GM23248 (cell line): ENCODE data around the gene GKN2.

Source experiments
- EZH2 ChIP-seq: fragments of 200-600 bp; sonication (generic); IDR thresholded peaks from 2 replicates; pipeline ENCODE4 v1.6.1; 2018; ENCODE audit warnings: antibody characterized with exemption, mild to moderate bottlenecking; ENCODE audit not compliant: insufficient read depth, poor library complexity, severe bottlenecking
- EZH2phosphoT487 ChIP-seq: fragments of 200-600 bp; sonication (generic); IDR thresholded peaks from 2 replicates; pipeline ENCODE4 v1.6.1; 2018; ENCODE audit warnings: antibody characterized with exemption, moderate library complexity, mild to moderate bottlenecking, low read depth; ENCODE audit not compliant: insufficient read depth

DNA sequence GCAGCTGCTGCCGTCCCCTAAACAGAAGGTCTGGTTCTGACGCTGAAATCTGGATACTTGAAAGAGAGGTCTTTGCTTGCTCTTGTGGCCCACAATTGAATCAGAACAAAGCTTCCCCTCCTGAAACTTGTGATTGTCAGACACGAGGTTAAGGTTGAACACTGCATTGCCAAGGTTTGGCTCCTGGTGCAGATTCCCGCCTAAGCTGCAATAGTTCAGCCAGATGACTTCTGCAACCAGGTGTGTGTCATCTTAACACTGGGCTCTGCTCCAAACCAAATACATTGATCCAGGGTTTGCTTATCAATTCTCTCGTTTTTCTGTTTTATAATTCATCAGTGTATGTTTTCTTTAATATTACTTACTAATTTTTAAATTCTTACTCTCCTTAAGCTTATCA, 36.3 kb upstream of the GKN2 start:
- TF ChIP-seq EZH2phosphoT487 (no peak), EZH2 (no peak)
